Loucy (cell line): ENCODE results near the gene OXGR1.

Source experiments
- H2AFZ ChIP-seq: fragments of 200-600 bp; sonication (generic); 2 replicates; pipeline ENCODE4 v1.6.0; 2016; ENCODE audit warnings: antibody characterized with exemption, mild to moderate bottlenecking, low read length, moderate library complexity
- H3F3A ChIP-seq: fragments of 200-600 bp; 2 replicates; pipeline ENCODE4 v1.6.0; 2016; ENCODE audit warnings: antibody characterized with exemption, low read depth, mild to moderate bottlenecking
- H3K27me3 ChIP-seq: fragments of 200-600 bp; sonication (generic); 2 replicates; pipeline ENCODE4 v1.6.1; 2014; ENCODE audit warnings: low read length, mild to moderate bottlenecking; ENCODE audit not compliant: insufficient read depth, poor library complexity, severe bottlenecking
- H3K36me3 ChIP-seq: fragments of 200-600 bp; sonication (generic); 2 replicates; pipeline ENCODE4 v1.6.1; 2016; ENCODE audit warnings: low read length; ENCODE audit not compliant: insufficient read depth
- H3K4me1 ChIP-seq: fragments of 200-600 bp; sonication (generic); 2 replicates; pipeline ENCODE4 v1.5.1; 2014; ENCODE audit warnings: low read length, mild to moderate bottlenecking; ENCODE audit not compliant: insufficient read depth, poor library complexity, severe bottlenecking
- H3K4me2 ChIP-seq: fragments of 200-600 bp; sonication (generic); 2 replicates; pipeline ENCODE4 v1.6.0; 2014; ENCODE audit warnings: antibody characterized with exemption, low read length, low read depth, mild to moderate bottlenecking; ENCODE audit not compliant: poor library complexity, severe bottlenecking
- H3K4me3 ChIP-seq: fragments of 200-600 bp; sonication (generic); 2 replicates; pipeline ENCODE4 v1.5.1; 2014; ENCODE audit warnings: low read length, mild to moderate bottlenecking, mixed read lengths; ENCODE audit not compliant: poor library complexity, severe bottlenecking
- H3K79me2 ChIP-seq: fragments of 200-600 bp; sonication (generic); 2 replicates; pipeline ENCODE4 v1.6.1; 2014; ENCODE audit warnings: low read length; ENCODE audit not compliant: insufficient read depth
- H3K9ac ChIP-seq: fragments of 200-600 bp; sonication (generic); 2 replicates; pipeline ENCODE4 v1.6.0; 2014; ENCODE audit warnings: mild to moderate bottlenecking, low read depth, low read length, moderate library complexity; ENCODE audit not compliant: poor library complexity, severe bottlenecking
- H3K9me2 ChIP-seq: fragments of 200-600 bp; sonication (generic); replicated peaks from 2 replicates; pipeline ENCODE4 v1.6.1; 2016; ENCODE audit warnings: low read depth, low read length, mixed read lengths
- H3K9me3 ChIP-seq: fragments of 200-600 bp; sonication (generic); 2 replicates; pipeline ENCODE4 v1.6.1; 2014; ENCODE audit warnings: mild to moderate bottlenecking, antibody characterized with exemption, low read length, low read depth; ENCODE audit not compliant: insufficient read depth
- H4K20me1 ChIP-seq: fragments of 200-600 bp; sonication (generic); 2 replicates; pipeline ENCODE4 v1.6.0; 2014; ENCODE audit warnings: antibody characterized with exemption, low read length, mild to moderate bottlenecking; ENCODE audit not compliant: insufficient read depth, poor library complexity, severe bottlenecking
- EZH2phosphoT487 ChIP-seq: fragments of 200-600 bp; IDR thresholded peaks from 2 replicates; pipeline ENCODE4 v1.6.1; 2018; ENCODE audit warnings: antibody characterized with exemption, mild to moderate bottlenecking, moderate library complexity, borderline replicate concordance
- TF ChIP-seq, protein P1 (sequence below): fragments of 200-600 bp; sonication (generic); conservative IDR thresholded peaks from 2 replicates; pipeline ENCODE4 v1.5.1; 2014; ENCODE audit warnings: mild to moderate bottlenecking, antibody characterized with exemption, low read length

Gene OXGR1

GRCh38 chr13:96967248-96967745 lies 27.0 kb downstream of the OXGR1 start:
- H3K36me3 ChIP-seq: no peaks in the 10 kb centered on the region
- no peaks in the 10 kb centered on the region for H4K20me1 ChIP-seq
- H2AFZ ChIP-seq: no peak overlapping the region
- H3K27me3 ChIP-seq: no peaks in the 10 kb centered on the region
- TF ChIP-seq, protein P1, sequence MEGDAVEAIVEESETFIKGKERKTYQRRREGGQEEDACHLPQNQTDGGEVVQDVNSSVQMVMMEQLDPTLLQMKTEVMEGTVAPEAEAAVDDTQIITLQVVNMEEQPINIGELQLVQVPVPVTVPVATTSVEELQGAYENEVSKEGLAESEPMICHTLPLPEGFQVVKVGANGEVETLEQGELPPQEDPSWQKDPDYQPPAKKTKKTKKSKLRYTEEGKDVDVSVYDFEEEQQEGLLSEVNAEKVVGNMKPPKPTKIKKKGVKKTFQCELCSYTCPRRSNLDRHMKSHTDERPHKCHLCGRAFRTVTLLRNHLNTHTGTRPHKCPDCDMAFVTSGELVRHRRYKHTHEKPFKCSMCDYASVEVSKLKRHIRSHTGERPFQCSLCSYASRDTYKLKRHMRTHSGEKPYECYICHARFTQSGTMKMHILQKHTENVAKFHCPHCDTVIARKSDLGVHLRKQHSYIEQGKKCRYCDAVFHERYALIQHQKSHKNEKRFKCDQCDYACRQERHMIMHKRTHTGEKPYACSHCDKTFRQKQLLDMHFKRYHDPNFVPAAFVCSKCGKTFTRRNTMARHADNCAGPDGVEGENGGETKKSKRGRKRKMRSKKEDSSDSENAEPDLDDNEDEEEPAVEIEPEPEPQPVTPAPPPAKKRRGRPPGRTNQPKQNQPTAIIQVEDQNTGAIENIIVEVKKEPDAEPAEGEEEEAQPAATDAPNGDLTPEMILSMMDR: peak; percentile 42
- no peak for TF ChIP-seq EZH2phosphoT487
- H3K4me2 ChIP-seq: no peak overlapping the region
- H3K9ac ChIP-seq: no peak overlapping the region
- H3K4me1 ChIP-seq: no peaks in the 10 kb centered on the region
- no peaks in the 10 kb centered on the region for H3F3A ChIP-seq
- H3K79me2 ChIP-seq: no peaks in the 10 kb centered on the region
- H3K9me2 ChIP-seq: no peaks in the 10 kb centered on the region
- no peaks in the 10 kb centered on the region; the same call in 1 of the 2 replicates for H3K9me3 ChIP-seq
- H3K4me3 ChIP-seq: no peak overlapping the region

GRCh38 chr13:96966415-96967102 lies 27.7 kb downstream of the OXGR1 start:
- Histone ChIP-seq H3K9ac (no peak overlapping the region), H3K9me3 (no peaks in the 10 kb centered on the region; the same call in 1 of the 2 replicates), H3K79me2 (no peaks in the 10 kb centered on the region), H3K27me3 (no peaks in the 10 kb centered on the region), H3K4me1 (no peaks in the 10 kb centered on the region), H2AFZ (no peak overlapping the region), H3K9me2 (no peaks in the 10 kb centered on the region), H3K4me2 (no peak overlapping the region), H3K4me3 (no peak overlapping the region), H4K20me1 (no peaks in the 10 kb centered on the region), H3F3A (no peaks in the 10 kb centered on the region), H3K36me3 (no peaks in the 10 kb centered on the region)
- TF ChIP-seq, protein P1: no peak
- TF ChIP-seq EZH2phosphoT487: no peak

DNA sequence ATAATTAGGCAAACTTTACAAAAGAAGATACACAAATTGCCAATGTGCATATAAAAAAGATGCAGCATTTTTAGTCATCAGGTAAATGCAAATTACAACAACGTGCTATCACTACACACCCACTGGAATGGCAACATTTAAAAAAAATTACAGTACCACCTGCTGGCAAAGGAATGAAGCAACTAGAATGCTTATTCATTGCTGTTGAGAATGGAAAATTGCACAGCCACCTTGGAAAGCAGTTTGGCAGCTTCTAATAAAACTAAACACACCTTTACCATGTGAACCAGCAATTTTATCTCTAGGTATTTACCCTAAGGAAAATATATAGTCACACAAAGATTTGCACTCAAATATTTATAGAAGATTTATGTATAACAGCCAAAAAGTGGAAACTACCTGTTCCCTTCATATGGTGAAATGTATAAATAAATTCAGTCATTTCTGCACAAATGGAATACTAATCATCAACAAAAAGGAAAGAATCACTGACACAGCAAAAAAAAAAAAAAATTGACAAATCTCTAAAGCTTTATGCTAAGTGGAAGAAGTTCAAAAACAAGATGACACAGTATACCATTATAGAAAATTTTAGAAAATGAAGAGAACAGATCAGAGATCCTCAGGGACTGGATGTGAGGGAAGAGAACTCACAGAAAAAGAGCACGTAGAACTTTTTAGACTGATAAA lies 30.3 kb downstream of the OXGR1 start:
- TF ChIP-seq, protein P1: peak; percentile 33
- no peak for TF ChIP-seq EZH2phosphoT487
- no peaks in the 10 kb centered on the region for H3K79me2 ChIP-seq
- no peaks in the 10 kb centered on the region for H3K4me1 ChIP-seq

More for the DNA sequence above, 30.3 kb downstream of the OXGR1 start:
- no peaks in the 10 kb centered on the region for H3K36me3 ChIP-seq
- H3F3A ChIP-seq: no peaks in the 10 kb centered on the region
- no peak overlapping the region for H3K9ac ChIP-seq
- no peak overlapping the region for H3K4me3 ChIP-seq
- no peaks in the 10 kb centered on the region for H4K20me1 ChIP-seq
- H3K9me2 ChIP-seq: no peaks in the 10 kb centered on the region
- H2AFZ ChIP-seq: no peak overlapping the region
- H3K4me2 ChIP-seq: no peak overlapping the region
- H3K27me3 ChIP-seq: no peaks in the 10 kb centered on the region
- no peaks in the 10 kb centered on the region; the same call in 1 of the 2 replicates for H3K9me3 ChIP-seq
